H9 (cell line): Measurements from ENCODE around the gene BTN2A1. TPM values are rescaled to one million over a fixed set of nuclear protein-coding genes. Genes with fewer than 3 reads are reported as not detected.

ENCODE experiments used
- DNase-seq: peaks from one replicate; pipeline ENCODE4 v3.0.0-alpha.2; 2017
- H2AFZ ChIP-seq: one replicate; pipeline ENCODE4 v1.6.1; 2013; ENCODE audit warnings: mild to moderate bottlenecking, low read length, control low read depth, moderate library complexity
- H2AK5ac ChIP-seq: 2 replicates; pipeline ENCODE4 v1.6.1; 2013; ENCODE audit warnings: low read length, control low read depth, mixed read lengths; ENCODE audit not compliant: insufficient read length
- H2BK120ac ChIP-seq: one replicate; pipeline ENCODE4 v1.6.1; 2013; ENCODE audit warnings: low read depth, mild to moderate bottlenecking, low read length, control low read depth, inconsistent platforms; ENCODE audit not compliant: poor library complexity, severe bottlenecking
- H2BK12ac ChIP-seq: 2 replicates; pipeline ENCODE4 v1.6.1; 2013; ENCODE audit warnings: low read length, control low read depth, mixed read lengths, low read depth; ENCODE audit not compliant: insufficient read length
- H2BK15ac ChIP-seq: 2 replicates; pipeline ENCODE4 v1.6.1; 2013; ENCODE audit warnings: low read depth, low read length, control low read depth
- H2BK20ac ChIP-seq: one replicate; pipeline ENCODE4 v1.6.1; 2013; ENCODE audit warnings: low read depth, mild to moderate bottlenecking, low read length, control low read depth, inconsistent platforms; ENCODE audit not compliant: poor library complexity, severe bottlenecking
- H2BK5ac ChIP-seq: 2 replicates; pipeline ENCODE4 v1.6.1; 2013; ENCODE audit warnings: low read length, control low read depth, mixed read lengths; ENCODE audit not compliant: insufficient read length
- H3K14ac ChIP-seq: 2 replicates; pipeline ENCODE4 v1.6.1; 2013; ENCODE audit warnings: low read length, control low read depth; ENCODE audit not compliant: insufficient read depth
- H3K18ac ChIP-seq: 2 replicates; pipeline ENCODE4 v1.6.1; 2013; ENCODE audit warnings: low read depth, mild to moderate bottlenecking, mixed read lengths, low read length, control low read depth; ENCODE audit not compliant: insufficient read length
- H3K23ac ChIP-seq: 2 replicates; pipeline ENCODE4 v1.6.1; 2013; ENCODE audit warnings: low read length, control low read depth, mixed read lengths, low read depth; ENCODE audit not compliant: insufficient read length
- H3K23me2 ChIP-seq: 2 replicates; pipeline ENCODE4 v1.6.1; 2013; ENCODE audit warnings: low read depth, mild to moderate bottlenecking, mixed read lengths, low read length, control low read depth; ENCODE audit not compliant: insufficient read length, poor library complexity, severe bottlenecking
- H3K27ac ChIP-seq: 2 replicates; pipeline ENCODE4 v1.5.1; 2013; ENCODE audit warnings: low read length, control low read depth, mixed read lengths, low read depth; ENCODE audit not compliant: insufficient read length
- H3K27me3 ChIP-seq: 2 replicates; pipeline ENCODE4 v1.6.1; 2013; ENCODE audit warnings: low read length, control low read depth, inconsistent platforms; ENCODE audit not compliant: insufficient read depth
- H3K4ac ChIP-seq: 2 replicates; pipeline ENCODE4 v1.6.1; 2013; ENCODE audit warnings: low read depth, mild to moderate bottlenecking, control low read depth, inconsistent platforms, low read length, moderate library complexity
- H3K4me1 ChIP-seq: 2 replicates; pipeline ENCODE4 v1.6.1; 2013; ENCODE audit warnings: low read length, control low read depth, inconsistent platforms; ENCODE audit not compliant: insufficient read depth
- H3K4me2 ChIP-seq: 2 replicates; pipeline ENCODE4 v1.6.1; 2013; ENCODE audit warnings: low read length, control low read depth, mixed read lengths; ENCODE audit not compliant: insufficient read length, insufficient read depth
- H3K56ac ChIP-seq: 2 replicates; pipeline ENCODE4 v1.6.1; 2013; ENCODE audit warnings: low read depth, mild to moderate bottlenecking, mixed read lengths, low read length, control low read depth; ENCODE audit not compliant: insufficient read length
- H3K79me1 ChIP-seq: 2 replicates; pipeline ENCODE4 v1.6.1; 2013; ENCODE audit warnings: low read depth, mild to moderate bottlenecking, moderate library complexity, low read length, control low read depth, inconsistent platforms; ENCODE audit not compliant: insufficient read depth, poor library complexity, severe bottlenecking
- H3K79me2 ChIP-seq: 2 replicates; pipeline ENCODE4 v1.6.1; 2013; ENCODE audit warnings: low read length, control low read depth, inconsistent platforms; ENCODE audit not compliant: insufficient read depth
- H3K9ac ChIP-seq: 2 replicates; pipeline ENCODE4 v1.6.1; 2013; ENCODE audit warnings: low read length, control low read depth, mixed read lengths; ENCODE audit not compliant: insufficient read length; ENCODE audit errors: extremely low read depth
- H3K9me3 ChIP-seq: one replicate; pipeline ENCODE4 v1.6.1; 2013; ENCODE audit warnings: low read depth, low read length, inconsistent platforms; ENCODE audit not compliant: control insufficient read depth
- H3T11ph ChIP-seq: one replicate; pipeline ENCODE4 v1.6.1; 2013; ENCODE audit warnings: mild to moderate bottlenecking, low read length, control low read depth, inconsistent platforms
- H4K20me1 ChIP-seq: one replicate; pipeline ENCODE4 v1.6.1; 2013; ENCODE audit not compliant: control insufficient read depth, insufficient read length, insufficient read depth
- H4K5ac ChIP-seq: 2 replicates; pipeline ENCODE4 v1.6.1; 2013; ENCODE audit warnings: low read depth, mild to moderate bottlenecking, mixed read lengths, low read length, control low read depth; ENCODE audit not compliant: insufficient read length
- H4K8ac ChIP-seq: replicated peaks from 2 replicates; pipeline ENCODE4 v1.6.1; 2013; ENCODE audit warnings: low read length, control low read depth, mixed read lengths, low read depth; ENCODE audit not compliant: insufficient read length
- H4K91ac ChIP-seq: 2 replicates; pipeline ENCODE4 v1.6.1; 2013; ENCODE audit warnings: low read depth, mild to moderate bottlenecking, moderate library complexity, mixed read lengths, low read length, control low read depth; ENCODE audit not compliant: insufficient read length
- H3K27ac Mint-ChIP-seq, 3 experiments: 2 replicates in 2 of 3; 3 replicates in 1 of 3; pipeline ENCODE4 v1.8.0; 2020 to 2021; ENCODE audit warnings: mixed read lengths in 3 of 3, mild to moderate bottlenecking in 1 of 3, moderate library complexity in 1 of 3
- H3K27me3 Mint-ChIP-seq: 2 replicates; pipeline ENCODE4 v1.8.0; 2021; ENCODE audit warnings: low read depth, mild to moderate bottlenecking, moderate library complexity, mixed read lengths
- H3K36me3 Mint-ChIP-seq, 3 experiments: 2 replicates in 2 of 3; 3 replicates in 1 of 3; pipeline ENCODE4 v1.8.0; 2020 to 2021; ENCODE audit warnings: low read depth in 3 of 3, mixed read lengths in 3 of 3; ENCODE audit not compliant: insufficient read depth in 1 of 3
- H3K4me1 Mint-ChIP-seq, 2 experiments: 2 replicates each; pipeline ENCODE4 v1.8.0; 2020; ENCODE audit warnings: mixed read lengths in 2 of 2
- H3K4me3 Mint-ChIP-seq, 2 experiments: 2 replicates in 1 of 2; 3 replicates in 1 of 2; pipeline ENCODE4 v1.8.0; 2020 to 2021; ENCODE audit warnings: mild to moderate bottlenecking in 2 of 2, mixed read lengths in 2 of 2, moderate library complexity in 1 of 2
- H3K9me3 Mint-ChIP-seq, 2 experiments: 2 replicates in 1 of 2; 3 replicates in 1 of 2; pipeline ENCODE4 v1.8.0; 2020; ENCODE audit warnings: mild to moderate bottlenecking in 2 of 2, mixed read lengths in 2 of 2, moderate library complexity in 1 of 2
- CTCF ChIP-seq: fragments of 200-600 bp; sonication (generic); conservative IDR thresholded peaks from 3 replicates; pipeline ENCODE4 v1.8.0; 2021; ENCODE audit warnings: antibody characterized with exemption, mild to moderate bottlenecking
- WGBS: extraction: QIAGEN DNeasy Blood & Tissue Kit; methylation state at CpG from one replicate; pipeline ENCODE4 v1.1.7; 2013; ENCODE audit warnings: missing lambda C conversion rate, low lambda C conversion rate, mixed read lengths; ENCODE audit not compliant: insufficient read length; ENCODE audit errors: extremely low coverage; 5-methylcytosine and 5-hydroxymethylcytosine counted together
- total RNA-seq: library from RNA; stranded (reverse); gene quantifications from 2 replicates; pipeline ENCODE4 v1.2.1, GENCODE V29; 2021

BTN2A1 gene
- total RNA-seq, 1 experiment from 2014 or later, result 18.4 TPM

DNA sequence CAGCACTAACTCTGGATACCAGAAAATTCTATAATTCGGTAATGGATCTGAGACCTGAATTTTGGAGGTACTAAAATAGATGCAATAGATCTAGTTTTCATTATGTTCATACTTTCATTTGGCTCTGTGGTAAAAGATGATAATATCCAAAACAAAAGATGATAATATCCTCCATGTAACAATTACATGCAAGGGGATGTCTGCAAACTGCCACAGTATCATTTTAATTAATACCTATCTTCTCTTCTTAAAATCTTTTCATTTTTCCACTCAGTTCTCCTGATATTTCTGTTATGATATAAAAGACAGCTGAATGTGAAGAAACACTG lies 15.6 kb downstream of the BTN2A1 start:
- Histone ChIP-seq H3K23me2 (no peaks in the 10 kb centered on the region), H4K91ac (no peak overlapping the region), H3K79me1 (no peaks in the 10 kb centered on the region), H2BK20ac (no peak overlapping the region), H2AFZ (no peak overlapping the region), H3K4me2 (peak overlapping the region; percentile 42), H3K4ac (no peak overlapping the region), H4K5ac (no peak overlapping the region), H3K18ac (no peak overlapping the region), H2BK5ac (no peak overlapping the region), H3K27ac (no peak overlapping the region), H3K9ac (no peak overlapping the region), H2AK5ac (no peak overlapping the region), H3K56ac (no peak overlapping the region), H3T11ph (no peak overlapping the region), H3K27me3 (no peaks in the 10 kb centered on the region), H4K8ac (no peak overlapping the region), H2BK15ac (no peak overlapping the region), H3K79me2 (no peaks in the 10 kb centered on the region), H3K23ac (no peak overlapping the region), H3K14ac (no peak overlapping the region), H2BK12ac (no peak overlapping the region), H2BK120ac (no peak overlapping the region), H3K4me1 (peaks cover 4% of the 10 kb centered on the region; the same call in 1 of the 2 replicates), H4K20me1 (no peaks in the 10 kb centered on the region), H3K9me3 (peaks cover 7% of the 10 kb centered on the region)
- Mint-ChIP-seq H3K9me3 (peaks cover 0 to 3% of the 10 kb centered on the region in 2 experiments; a peak in 3 of 5 replicates), H3K4me3 (peak overlapping the region; percentile 44 to 58; a peak in 3 of 5 replicates), H3K27ac (no peak overlapping the region), H3K4me1 (peaks cover 30 to 32% of the 10 kb centered on the region in 2 experiments), H3K36me3 (peaks cover 8 to 33% (median 22%) of the 10 kb centered on the region in 3 experiments), H3K27me3 (no peaks in the 10 kb centered on the region; the same call in 1 of the 2 replicates)
- TF ChIP-seq CTCF, result no peak
- DNase-seq, result no peak
- WGBS, result no CpG with 5 or more reads among the region's 1 CpG
